ENCODE measurements around the gene PARP9.

- TF ChIP-seq CTCF (IDR thresholded peaks at IDR 0.05; ENCODE audit: insufficient read depth, low read length) = no peak
- no peak for TF ChIP-seq POLR2AphosphoS5 (IDR thresholded peaks at IDR 0.05; ENCODE audit: low read depth)
- TF ChIP-seq REST (IDR thresholded peaks at IDR 0.05; ENCODE audit: insufficient replicate concordance, low read depth) = no peak
These were observed 49.1 kb downstream of the PARP9 start for GRCh38 chr3:122515020-122515468.
